Measurements from ENCODE around the gene TTC33.
"Not testable (repeated sequence)": the region's sequence is repeated elsewhere in the genome, so short reads cannot be mapped to it uniquely, and the experiment has no call there.

TTC33 gene

DNA sequence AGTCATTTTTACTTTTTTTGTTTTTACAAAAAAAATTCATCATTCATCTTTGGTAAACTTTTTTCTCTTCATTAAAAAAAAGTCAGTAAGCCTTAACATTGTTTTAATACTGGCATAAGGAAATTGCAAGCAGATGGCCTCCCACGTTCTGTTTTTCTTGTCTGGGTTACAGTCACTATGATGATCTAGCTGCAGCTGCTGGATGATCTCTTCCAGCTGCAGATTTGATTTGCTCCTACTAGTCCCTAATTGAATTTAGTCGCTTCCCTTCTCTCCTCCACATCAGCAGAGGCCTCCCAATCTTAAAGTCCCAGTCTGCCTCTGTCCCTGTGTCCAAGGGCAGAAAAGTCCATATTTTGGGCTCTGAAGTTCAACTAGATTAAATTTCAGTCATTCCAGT lies 182.8 kb downstream of the TTC33 start:
- DNase-seq = no peak

DNA sequence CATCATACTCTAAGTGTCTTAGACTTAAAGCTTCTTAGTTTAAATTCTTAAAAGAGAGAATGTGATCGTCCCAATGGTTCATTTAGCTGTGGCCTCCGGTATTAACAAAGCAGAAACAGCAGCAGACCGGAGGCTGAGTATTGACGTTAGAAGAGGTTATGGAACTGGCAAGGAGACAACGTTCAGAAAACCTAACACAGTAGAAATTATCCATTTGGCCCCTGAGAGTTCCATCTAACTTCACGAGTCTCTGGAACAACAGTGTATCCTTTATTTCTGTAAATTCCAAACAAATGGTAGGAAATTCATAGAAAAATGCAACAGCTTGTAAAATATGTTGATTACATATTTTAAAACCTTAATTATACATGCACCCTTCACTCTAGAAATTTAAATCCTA lies 183.4 kb downstream of the TTC33 start:
- DNase-seq = no peak

DNA sequence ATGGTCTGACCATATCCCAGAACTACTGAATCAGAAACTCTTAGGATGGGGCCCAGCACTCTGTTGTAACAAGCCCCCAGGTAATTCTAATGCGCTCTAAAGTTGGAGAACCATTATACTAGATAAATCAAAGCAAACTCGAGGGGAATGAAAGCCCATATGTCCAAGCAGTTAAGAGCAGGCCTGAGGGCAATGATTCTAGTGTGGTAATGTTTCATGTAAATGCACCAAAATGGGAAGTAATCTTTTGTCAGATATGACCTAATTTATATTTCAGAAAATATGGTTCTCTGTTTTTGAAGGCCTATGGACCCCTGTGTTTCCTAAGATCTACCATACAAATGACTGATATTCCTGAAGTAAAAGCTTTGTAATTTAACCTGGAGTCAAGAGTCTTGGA lies 184.0 kb downstream of the TTC33 start:
- DNase-seq = no peak

DNA sequence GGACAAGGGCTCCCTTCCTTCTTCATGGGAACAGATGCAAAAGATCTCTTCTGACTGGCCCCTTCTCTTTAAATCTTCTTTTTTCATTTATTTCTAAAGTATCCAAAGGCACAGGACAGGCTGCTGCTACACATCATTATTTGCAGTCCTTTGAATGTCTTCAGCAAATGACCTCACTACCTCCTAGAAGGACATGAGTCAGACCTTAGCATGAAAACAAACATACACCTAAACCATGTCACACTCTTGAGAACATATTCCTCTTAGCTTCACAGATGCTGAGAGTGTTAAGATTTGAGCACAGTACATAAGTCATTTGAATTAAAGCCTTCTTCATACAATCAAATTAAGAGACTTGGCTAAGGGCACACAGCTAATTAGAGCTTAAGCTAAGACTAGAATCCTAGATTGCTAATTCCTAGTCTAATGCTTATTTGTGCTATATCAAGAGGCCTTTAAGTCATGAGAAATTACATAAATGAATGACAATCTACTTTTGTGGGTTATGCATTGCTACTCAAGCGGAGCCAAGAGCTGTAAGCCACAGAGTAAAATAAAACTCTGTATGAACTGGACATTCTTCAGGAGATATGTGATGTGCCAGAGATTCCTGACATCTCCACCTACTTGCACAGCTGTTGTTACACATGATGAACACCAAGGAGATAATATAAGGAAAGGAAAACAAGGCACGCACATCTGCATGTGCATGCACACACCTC lies 185.2 kb downstream of the TTC33 start:
- no peak for DNase-seq

DNA sequence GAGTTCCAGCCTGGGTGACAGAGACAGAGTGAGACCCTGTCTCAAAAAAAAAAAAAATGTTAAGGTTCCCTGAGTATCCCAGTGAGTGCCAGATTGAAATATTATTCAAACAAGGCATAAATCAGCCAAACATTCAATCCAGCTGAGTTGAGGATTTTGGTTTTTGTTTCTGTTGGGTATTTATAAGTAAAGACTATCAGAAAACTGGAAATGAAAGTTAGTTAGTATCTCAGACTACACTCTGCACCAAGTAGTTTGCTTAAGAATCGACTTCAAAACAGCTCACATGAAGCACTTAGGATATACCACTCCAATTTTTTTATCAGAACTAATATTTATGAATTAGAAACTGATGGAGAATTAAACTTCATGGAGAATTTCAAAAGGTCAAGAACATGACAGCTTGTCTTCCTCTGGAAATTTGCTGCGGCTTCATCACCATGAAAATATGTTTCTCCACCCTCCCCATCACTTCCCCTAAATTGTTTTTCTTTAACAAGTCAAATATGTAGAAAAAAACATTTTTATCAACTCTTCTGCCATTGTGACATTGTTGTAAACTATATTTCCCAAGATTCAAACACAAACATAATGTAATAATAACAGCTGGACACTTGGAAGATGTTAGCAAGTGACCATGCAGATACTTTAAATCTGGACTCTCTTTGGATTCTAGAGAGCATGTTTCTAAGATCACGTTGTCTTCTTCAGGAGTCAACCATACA lies 186.1 kb downstream of the TTC33 start:
- no peak for DNase-seq

DNA sequence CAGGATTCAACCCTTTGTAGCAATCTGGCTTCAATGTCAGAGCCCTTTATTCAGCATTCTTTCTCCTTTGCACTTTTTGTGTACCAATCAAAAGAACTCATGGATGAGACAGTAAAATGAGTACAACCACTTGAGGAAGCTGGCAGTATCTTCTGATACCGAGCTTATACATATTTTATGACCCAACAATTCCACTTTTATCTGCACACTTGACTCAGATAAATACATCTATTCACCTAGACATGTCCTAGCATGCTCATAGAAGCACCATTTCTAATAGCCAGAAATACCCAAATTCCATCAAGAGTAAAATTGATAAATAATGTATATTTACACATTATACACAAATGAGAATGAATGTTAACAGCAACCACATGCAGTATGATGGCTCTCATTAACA lies 187.2 kb downstream of the TTC33 start:
- no peak for DNase-seq

DNA sequence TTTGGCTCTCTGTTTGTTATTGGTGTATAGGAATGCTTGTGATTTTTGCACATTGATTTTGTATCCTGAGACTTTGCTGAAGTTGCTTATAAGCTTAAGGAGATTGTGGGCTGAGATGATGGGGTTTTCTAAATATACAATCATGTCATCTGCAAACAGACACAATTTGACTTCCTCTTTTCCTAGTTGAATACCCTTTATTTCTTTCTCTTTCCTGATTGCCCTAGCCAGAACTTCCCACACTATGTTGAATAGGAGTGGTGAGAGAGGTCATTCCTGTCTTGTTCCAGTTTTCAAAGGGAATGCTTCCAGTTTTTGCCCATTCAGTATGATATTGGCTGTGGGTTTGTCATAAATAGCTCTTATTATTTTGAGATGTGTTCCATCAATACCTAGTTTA lies 192.6 kb downstream of the TTC33 start:
- DNase-seq = not testable (repeated sequence)

DNA sequence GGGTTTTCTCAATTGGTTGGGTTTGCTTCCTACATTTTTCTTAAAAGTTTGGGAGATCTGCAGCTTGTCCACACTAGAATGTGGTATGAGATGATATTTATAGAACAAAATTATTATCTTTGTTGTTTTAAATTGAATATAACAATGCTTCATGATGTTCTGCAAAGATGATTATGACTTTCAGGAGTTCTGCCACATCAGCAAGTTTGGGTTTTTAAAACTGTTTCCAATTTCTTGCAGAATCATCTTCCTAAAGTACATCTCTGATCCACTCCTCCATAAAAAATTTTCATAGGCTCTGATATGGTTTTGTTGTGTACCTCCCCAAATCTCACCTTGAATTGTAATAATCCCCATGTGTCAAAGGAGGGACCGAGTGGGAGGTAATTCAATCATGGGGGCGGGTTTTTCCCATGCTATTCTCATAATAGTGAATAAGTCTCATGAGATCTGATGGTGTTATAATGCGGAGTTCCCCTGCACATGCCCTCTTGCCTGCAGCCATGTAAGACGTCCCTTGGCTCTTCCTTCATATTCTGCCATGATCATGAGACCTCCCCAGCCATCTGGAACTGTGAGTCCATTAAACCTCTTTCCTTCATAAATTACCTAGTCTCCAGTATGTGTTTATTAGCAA lies 195.2 kb downstream of the TTC33 start:
- DNase-seq = no peak

DNA sequence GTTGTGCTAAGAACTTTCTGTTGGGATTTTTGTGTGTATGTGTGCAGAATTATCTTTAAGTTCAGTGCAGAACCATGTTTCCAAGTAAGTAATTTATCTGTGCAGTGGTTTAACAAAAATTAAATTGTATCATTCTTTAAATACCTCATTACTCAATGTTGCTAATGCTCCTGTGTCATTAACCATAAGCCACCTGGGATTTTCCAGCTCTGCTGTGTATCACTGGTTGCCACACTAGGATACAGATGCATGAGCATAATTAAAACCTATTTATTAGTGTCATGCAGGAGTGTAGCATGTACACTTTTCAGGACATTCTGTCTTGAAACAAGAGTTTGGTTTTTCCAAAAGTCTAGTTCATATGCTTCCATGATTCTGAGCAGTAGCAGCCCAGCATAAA lies 196.5 kb downstream of the TTC33 start:
- no peak for DNase-seq

DNA sequence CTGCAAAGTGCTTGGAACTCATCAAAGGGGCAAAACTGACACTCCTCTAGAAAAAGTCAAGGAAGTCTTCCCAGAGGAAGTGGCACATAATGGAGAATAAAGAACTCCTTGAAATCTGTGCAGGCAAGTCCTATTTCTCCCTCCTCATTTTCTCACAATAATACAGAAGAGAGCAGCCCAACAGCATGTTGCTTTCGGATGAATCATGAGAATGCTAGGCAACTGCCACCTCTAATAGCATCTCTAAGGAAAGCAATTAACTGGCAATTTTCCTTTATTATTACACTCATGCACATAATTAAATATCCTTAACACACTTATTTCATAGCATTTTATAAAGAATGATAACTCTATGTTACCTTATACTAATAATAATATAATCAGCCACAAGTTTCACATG lies 198.3 kb downstream of the TTC33 start:
- DNase-seq = no peak

DNA sequence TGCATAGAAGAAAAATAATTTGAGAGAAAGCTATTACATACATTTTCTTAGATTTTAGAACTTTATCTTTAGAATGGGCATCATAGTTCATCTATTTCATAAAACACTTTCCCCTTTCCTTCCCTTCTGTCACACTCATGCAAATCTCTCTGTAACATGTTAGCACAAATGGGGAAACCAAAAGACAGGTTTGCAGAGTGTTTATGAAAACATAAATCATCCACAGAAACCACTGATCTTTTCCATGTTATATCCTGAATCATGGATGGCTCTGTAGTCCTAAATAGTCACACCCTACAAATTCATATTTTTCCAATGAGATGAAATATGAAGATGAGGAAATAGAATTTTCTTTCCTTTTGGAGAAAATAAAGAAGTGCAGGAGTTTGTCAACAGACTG lies 198.9 kb downstream of the TTC33 start:
- DNase-seq = no peak

DNA sequence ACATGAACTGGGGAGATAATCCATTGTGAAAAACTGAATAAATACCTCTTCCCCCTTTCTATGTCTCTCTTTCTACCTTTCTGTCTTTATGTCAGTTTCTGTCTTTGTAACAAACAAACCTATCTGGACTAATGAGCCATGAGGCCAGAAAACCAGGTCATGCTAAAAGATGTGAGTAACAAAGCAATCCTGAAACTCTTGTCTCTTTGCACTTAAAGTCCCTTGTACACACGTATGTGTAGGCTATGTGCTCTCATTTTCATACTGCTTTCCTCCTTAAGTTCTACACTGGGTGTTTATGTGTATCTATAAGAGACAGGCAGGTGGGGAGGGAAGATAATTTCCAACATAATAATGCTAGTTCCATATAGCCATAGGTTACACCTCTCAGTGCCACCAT lies 199.9 kb downstream of the TTC33 start:
- DNase-seq = no peak

DNA sequence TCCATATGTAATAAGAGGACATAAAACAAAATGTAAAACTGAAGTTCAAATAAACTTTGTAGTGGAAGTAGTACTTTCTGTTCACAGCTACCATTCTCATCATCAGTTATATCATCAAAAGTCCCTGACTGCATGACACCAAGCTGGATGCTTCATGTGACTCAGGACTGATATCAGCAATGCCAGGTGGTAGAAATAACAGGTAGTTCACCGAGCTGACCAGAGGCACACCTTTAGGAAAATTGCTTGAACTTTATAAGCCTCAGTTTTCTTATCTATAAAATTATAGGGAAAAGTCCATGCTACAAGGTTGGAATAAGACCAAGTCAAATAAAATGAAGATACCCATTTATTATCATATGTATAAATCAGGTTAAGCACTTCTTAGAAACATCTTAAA lies 200.9 kb downstream of the TTC33 start:
- no peak for DNase-seq

DNA sequence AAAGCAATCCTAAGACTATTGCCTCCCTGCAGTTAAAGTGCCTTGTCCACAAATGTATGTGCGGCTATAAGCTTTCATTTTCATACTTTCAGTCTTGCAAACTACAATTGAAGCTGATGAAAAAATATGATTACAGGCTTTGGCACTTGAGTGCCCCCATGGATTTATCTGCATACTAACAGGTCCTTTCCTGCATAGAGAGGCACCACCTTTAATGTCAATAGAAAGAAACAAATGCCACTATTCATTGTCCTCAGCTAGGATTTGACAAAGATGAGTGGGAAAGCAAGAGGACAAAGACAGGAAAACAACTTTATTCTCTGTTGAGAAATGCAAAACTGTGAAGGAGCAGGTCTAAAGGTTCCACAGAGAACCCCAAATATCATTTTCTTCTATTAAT lies 201.7 kb downstream of the TTC33 start:
- DNase-seq = no peak

DNA sequence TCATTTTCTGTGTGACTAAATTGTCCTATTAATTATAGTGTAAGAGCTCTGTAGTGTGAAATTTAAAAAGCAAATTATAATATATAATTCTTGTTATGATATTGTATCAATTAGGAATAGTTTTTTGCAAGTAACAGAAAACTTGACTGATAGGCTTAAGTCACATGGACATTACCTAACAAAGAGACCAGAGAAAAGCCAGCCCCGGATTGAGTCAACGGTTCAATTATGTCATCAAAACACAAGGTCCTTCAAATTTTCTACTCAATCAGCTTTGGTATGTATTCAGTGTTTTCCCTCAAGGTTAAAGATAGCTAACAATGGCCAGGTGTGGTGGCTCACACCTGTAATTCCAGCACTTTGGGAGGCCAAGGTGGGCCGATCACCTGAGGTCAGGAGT lies 202.8 kb downstream of the TTC33 start:
- no peak for DNase-seq

DNA sequence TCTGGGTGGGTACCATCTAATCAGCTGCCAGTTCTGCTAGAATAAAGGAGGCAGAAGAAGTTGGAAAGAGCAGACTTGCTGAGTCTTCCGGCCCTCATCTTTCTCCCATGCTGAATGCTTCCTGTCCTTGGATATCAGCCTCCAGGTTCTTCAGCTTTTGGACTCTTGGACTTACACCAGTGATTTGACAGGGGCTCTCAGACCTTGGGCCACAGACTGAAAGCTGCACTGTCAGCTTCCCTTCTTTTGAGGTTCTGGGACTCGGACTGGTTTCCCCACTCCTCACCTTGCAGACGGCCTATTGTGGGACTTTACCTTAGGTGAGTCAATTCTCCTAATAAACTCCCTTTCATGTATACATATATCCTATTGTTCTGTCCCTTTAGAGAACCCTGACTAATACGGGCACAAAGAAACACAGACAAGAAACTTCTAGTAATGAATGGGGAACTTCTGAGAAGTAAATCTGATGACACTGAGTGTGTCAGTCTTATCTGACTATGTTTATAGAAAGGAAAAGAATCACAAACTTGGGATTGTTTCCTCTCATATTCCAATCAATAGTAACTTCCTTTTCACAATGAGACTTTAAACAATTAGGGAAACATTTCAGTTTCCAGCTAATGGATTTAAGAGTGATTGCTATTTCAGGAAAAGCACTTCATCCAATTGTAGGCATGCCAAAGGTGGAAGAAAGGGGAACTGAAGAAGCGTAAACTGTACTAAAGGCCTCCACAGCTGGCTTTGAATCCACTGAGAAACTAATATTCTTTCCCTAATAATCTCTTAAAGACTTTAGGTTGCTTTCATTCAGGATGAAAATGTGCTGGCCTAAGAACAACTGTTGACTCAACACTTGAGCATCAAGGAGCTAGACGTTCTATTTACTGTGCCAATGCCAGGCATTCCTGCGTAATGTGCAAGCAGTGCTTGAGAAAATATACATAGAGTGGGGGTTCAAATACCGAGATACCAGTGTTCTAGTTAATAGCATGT lies 204.0 kb downstream of the TTC33 start:
- no peak for DNase-seq

DNA sequence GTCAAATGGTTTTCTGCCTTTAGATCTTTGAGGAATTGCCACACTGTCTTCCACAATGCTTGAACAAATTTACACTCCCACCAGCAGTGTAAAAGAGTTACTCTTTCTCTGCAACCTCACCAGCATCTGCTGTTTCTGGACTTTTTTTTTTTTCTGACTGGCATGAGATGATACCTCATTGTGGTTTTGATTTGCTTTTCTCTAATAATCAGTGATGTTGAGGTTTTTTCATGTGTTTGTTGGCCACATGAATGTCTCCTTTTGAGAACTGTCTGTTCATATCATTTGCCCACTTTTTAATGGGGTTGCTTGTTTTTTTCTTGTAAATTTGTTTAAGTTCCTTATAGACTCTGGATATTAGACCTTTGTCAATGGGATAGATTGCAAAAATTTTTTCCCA lies 205.3 kb downstream of the TTC33 start:
- no peak for DNase-seq

DNA sequence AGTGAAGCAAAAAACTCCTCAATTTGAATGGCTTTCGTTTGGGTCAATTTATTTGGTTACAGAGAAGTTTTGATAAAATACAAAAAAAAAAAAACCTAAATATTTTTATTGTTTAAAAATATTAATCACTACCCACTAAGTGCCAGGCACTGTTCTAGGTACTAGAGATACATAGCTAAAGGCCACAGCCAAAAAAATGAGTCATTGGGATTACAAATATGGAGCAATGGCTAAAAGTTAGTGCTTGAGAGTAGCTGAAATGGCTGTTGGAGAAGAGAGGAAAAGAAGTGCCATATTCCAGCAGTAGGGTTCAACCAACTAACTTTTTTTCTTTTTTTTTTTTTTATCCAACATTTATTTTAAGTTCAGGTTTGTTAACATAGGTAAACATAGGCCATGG lies 206.1 kb downstream of the TTC33 start:
- no peak for DNase-seq

DNA sequence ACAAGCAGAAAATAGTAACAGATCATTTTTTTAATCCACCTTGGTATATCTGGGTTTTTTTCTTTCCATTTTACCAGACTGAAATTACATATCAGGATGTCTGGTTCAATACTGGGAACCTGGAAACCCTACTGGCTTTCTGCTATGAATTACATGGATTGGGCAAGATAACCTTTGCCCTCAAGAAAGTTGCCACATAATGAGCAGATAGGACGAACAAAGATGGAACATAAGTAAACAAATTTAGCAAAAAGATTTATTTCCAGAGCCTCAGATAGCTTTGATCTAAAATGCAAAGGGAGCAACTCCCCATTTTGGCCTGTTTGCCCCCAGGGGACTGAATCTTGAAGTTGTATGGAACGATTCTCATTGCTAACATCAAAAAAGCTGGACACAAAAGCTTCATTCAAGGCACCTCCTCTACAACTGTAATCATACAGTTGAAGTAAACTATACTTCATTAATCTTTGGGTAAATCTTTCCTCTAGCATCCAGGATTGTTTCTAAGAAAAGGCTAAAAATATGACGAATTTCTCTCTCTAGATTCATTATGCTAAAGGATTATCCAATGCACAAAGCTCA lies 207.7 kb downstream of the TTC33 start:
- no peak for DNase-seq

DNA sequence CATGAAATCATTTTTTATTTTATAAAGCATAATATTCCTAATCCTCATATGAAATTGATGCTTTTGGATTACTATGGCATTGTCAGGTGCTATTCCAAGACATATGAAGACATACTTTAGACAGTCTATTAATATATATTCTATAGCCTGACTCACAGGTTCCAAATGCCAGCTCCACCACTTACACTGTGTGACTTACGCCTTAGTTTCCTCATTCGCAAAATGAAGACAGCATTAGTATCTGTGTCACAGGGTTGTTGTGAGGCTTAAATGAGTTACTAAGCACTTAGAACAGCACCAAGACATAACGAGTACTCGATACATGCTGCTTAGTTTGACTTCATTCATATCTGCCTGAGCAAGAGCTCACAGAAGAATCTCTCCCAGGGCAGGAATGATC lies 208.2 kb downstream of the TTC33 start:
- no peak for DNase-seq

DNA sequence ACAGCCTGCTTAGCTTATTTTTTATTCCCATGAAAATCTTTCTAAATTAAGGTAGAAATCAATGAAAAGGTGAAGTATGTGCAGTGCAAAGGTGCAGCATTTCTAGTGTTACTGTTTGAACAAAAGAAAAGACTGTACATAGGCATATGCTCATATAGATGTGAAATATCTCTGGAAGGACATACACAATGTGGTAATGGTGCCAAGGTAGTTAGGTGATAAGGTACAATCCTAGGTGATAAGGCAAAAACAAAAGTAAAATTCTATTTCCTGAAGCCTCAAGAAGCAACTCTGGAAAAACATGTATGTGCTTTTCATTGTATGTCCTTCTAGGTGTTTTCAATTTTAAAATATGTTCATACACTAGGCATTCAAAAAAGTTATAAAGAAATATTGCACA lies 215.5 kb downstream of the TTC33 start:
- no peak for DNase-seq

All from amygdala (tissue), 56 donors.